HG02884 (cell line): Measurements from ENCODE around the gene HYAL3.
A peak's percentile ranks its signal among the peaks of the same experiment; 100 is the strongest.

ENCODE experiments used
- ATAC-seq: cut with Tn5 transposase; IDR thresholded peaks from one replicate; pipeline ENCODE4 v1.9.1; 2021; ENCODE audit warnings: mild to moderate bottlenecking, moderate library complexity; ENCODE audit not compliant: unreplicated experiment

HYAL3 gene

DNA sequence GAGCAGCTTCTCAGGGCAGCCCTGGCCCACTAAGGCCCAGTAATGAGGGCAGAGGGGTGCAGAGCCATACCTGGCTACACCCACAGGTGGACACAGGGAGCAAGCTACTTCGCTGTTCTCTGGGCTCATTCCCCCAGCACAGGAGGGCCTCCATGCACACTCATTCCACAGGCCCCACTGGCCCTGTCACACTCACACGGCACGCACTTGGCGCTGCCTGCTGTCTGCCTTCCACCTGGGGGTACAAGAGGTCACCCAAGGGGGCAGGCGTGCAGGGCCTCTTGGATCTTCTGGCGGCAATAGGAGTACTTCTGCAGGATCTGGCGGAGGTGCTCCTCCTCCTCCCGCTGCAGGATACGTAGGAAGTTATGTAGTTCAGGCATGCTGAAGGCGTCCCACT, 31.1 kb upstream of the HYAL3 start:
- ATAC-seq = no peak

DNA sequence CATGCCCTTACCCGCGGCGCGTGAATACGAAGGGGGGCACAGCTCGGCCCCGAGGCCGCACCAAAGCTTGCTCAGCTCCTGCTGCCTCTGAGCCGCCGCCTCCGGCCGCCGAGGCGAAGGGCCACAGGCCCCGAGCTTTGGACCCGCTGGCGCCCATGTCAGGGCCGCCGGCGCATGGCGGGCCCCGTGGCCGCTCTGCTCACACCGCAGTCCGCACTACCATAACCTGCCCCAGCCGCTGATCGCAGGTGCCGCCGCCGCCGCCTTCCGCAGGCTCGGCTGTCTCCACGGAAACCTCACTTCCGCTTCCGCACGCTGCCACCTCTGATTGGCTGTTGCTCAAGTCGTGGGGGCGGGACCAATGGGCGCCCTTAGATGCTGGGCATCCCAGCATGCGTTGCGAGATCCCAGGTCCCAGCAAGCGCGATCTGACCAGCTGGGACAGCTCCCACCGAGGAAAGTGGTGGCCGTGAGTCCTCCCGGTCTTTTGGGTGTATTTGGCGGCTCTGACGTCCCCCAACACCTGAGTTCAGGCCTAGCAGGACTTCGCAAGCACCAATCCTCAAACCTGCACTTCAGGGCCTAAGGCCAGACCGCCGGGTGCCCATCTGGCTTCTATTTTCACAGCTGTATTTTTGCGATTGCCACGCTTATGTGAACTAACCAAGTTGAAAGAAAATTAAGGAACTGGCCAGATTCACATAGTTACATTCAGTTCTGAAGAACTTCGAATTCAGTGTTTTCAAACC, 28.9 kb upstream of the HYAL3 start, which contains the start of gene TUSC2:
TUSC2 (minus strand) TSS at position 281 of the 749 bp plus-strand sequence; CDS start at position 157, 124 bp downstream.
- ATAC-seq = peak; percentile 90

DNA sequence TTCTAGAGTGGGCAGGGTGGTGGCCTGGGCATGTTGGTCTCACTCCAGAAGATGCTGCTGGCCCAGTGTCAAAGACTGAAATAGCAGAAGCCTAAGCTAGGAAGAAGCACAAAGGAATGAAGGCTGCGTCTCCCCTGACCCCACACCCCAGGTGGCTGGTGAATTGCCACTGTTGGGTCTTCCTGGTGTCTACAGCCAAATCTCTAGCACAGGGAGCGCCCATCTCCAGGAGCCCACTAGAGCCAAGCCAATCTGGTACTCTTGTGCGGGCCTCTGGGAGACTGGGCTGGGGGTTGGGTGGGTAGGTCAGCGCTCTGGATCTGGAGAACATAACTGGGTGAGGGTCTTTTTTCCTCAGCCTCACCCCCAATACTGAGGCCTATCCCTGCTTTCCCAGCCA, 27.9 kb upstream of the HYAL3 start:
- no peak for ATAC-seq

DNA sequence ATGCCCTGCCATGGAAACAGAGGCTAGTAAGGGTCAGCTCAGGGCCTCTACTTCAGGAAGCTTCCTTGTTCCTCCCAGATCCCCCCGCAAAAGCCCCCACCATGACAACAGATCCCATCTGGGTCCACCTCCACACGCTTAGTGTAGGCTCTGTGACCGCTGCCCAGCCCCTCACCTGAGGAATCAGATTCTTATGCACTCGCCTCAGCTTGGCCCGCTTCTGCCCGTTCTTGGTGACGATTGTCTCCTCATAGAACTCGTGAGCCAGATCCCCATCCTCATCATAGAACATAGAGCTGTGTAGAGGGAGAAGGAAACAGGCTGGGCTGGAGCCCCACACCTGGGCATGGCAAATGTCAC, 27.0 kb upstream of the HYAL3 start:
- no peak for ATAC-seq

DNA sequence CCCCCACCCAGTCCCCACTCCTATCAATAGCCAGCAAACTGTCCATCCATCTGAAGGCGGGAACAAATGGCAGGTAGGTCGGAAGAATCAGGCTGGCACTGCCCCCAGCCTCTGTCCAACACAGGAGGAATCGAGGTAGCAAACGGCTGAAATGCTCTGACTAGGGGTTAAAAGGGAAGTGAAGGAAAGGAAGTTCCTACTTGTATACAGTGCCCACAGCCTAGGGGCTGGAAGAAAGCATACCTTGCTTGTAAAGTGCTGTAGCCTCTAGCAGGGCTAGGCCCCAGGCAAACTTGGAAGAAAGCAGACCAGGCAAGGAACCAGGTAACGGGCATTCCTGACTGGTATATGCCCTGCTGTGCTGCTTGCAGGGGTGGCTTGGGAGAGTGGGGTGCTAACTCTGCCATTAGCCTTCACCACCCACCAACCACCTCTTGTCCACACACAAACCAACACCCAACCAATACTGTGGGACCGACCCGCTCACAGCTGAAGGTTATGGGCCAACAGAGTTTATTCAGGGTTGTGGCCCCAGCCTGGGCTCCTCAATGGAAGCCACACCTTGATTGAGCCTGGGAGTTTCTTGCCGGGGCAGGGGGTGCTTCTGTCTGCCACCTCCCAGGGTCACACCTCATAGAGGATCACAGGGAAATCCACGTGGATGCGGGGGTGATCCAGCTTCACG, 26.4 kb upstream of the HYAL3 start:
- no peak for ATAC-seq

DNA sequence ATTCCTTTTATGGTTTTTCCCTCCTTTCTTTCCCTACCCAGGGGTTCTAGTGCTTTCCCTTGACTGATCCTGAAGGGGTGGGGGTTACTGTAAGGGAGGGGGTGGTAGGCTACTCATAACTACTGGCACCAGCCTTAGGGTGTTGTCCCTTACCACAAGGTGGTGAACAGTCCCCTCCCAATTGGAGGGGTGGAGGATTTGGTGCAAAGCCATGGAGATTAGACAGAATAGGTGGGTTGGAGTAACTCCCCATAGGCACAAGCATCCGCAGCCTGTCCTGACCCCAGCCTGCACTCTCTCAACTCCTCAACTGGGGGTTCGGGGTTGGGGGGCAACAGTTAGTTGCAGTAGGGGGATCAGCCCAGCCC, 25.9 kb upstream of the HYAL3 start:
- no peak for ATAC-seq

DNA sequence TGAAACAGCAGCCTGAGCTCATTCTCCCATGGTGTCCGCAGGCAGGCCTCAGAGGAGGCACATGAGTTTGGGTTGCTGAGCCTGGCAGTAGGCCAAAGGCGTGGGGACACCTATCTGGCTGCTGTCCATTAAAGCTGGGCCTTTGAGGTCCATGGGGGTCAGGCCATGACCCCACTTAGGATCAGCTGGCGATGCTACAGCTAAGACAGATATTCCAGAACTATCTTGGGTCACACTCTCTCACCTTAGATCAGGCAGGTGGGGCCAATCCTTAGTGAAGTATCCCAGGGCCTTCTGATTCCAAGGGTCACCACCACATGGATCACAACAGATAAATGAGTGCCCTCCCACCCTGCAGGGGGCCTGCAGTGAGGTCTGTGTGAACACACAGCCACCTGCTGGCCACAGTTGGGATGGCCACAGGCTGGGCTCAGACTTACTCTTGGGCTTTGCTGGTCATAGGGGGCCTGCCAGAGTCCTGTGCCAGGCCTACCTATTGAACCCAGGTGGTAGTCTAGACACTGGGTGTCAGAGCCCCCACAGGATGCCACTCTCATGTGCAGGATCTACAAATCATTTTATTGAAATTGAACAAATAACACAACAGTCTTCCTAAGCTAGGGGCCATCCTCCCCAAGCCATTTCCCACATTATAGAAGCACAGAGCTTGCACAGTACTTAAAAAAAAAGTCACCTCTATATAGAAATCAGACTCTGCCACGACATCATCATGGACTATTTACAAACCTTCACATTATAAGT, 25.3 kb upstream of the HYAL3 start:
- no peak for ATAC-seq

DNA sequence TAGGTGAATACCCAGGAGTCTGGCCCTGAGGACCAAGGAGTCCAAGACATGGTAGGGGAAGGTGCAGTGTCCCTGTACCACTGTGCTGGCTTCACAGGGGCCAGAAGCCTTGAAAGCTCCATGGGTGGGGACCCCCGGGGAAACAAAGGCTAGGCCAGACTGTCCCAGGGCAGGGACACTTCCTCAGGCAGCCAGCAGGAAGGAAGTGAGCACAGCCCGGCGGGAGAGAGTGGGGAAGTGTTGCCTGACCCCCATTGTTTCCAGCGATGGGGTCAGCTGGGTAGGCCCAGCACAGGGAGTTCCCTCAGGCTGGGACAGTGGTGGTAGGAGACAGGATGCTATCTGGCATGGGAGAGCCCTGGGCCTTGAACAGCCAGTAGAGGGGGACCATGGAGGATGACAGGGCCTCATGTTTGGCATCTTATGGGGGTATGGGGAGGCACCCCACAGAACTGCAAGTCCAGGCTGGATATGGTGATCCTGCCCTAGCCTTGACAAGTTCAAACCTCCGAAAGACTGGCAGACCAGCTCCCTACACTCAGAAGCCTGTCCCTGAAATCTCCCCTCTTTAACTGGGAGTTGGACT, 24.5 kb upstream of the HYAL3 start:
- ATAC-seq = no peak

DNA sequence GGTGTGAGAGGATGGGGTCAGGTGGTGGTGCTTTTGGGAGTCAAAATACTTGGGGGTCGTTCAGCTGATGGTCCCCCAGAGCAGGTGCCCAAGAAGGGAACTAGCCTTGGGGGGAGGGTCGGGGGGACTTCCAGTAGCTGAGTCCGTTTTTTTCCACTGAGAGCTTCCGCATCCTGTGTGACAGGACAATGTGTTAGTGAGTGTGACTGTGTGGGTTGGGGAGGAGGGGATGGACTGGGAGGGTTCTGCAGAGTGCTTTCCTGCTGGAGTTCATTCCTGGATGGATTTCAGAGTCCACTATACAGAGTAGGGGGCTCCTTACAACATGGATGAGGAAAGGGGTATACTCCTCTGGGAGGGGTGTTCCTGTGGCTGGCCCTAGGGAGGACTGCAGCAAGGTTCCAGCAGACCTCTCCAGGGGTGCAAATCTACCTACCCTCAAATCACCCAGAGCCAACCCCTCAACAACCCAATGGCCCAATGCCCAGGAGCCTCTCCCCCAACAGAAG, 23.9 kb upstream of the HYAL3 start:
- no peak for ATAC-seq

DNA sequence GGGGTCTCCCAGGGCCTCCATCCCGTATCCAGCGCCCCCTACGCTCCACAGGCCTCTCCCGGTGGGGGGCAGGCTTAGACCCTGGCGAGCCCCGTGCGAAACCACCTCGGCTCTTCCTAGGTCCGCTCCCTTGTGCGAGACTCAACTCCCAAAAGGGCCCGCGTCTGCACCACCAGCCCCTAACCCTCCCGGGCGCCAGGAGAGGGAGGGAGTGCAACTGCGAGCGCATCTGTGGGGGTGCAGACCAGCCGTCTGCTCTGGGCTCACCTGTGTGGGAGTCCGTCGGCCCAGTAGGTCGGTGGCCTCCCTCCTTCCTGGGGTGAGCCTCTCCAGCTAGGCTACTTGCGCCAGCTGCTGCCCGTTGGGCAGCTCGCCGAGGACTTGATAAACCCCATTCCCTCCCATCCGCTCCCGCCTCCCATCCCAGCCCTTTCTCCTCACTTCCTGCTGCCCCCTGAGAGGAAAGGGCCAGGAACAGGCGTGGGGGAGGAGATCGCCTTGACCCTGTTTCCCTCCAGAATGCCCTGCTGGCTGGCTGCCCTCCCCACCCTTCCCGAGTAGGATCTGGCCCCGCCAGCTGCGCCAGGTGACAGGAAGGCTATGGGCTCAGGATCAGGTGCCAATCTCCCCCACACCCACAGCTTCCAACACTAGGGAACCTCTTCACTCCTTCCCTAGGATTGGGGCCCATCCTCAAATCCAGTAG, 23.3 kb upstream of the HYAL3 start, which contains the start of gene HYAL2:
HYAL2 (minus strand) TSS at position 360 of the 706 bp plus-strand sequence. CDS start 2,256 bp downstream, outside the sequence.
- no peak for ATAC-seq

DNA sequence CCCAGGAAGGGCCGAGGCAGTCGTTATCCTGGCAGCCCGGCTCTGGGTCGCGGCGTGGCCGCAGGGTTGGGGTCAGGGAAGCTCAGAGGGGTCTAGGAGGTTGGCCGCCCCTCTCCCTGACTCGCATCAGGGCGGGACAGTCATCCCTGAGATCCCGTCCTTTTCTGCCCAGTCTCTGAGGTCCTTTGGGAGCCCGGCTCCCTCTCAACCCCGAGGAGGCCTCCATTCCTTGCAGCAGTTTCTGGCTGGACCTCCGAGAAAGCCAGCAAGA, 22.8 kb upstream of the HYAL3 start:
- ATAC-seq = no peak

DNA sequence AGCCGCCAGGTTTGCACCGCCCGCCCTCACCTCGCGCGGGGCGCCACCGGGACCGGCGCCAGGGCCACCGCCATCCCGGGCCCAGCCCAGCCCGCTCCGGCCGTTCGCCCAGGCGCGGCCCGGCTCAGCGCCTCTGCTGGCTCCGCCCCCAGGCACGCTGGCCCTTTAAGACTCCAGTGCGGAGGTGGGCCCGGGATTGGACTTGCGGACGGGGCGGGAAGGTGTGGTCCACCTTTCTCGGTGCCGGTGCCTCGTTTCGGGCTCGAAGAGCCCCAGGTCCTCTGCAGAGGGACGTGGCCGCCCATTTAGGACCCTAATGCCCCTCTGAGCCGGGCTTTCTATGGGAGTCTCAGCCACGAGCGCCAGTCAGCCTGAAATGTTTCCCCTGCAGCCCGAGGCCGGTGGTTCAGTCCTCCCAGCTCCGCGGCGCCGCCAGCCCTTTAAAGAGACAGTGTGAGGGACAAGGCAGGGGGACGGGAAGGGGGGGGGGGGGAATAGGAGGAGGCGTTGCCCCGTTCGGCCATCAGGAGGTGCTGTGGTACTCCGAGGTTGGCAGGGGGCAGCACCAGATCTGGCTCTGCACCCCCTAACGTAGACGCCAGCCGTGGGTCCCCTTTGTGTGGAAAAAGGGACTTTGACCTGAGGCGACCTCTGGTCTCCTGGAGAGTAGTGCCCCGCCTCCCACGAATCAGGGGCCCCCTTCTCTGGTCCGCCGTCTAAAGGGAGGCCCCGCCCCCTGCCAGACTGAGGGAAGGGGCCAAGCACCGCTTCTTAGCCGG, 22.3 kb upstream of the HYAL3 start:
- peak; percentile 76 for ATAC-seq

DNA sequence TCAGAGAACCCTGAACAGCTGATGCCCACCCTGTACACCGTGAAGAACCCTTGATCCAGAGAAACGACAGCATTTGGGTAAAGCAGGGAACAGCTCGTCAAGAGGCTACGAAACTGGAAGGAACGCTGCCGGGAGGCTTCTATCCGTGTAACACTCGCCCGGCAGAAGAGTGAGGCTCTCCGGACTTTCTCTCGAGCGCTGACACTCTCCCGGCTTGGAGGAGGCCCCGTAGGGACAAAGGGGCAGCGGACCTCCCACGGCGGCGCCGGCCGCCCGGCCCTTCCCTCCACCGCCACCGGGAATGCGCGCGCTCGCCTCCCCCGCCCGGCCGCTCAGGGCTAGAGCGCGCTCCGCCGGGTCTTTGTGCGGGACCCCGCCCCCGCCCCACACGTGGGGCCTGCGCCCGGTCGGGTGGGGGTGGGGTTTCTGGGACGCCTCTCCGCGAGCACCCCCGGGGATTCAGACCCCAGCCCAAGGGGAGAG, 21.7 kb upstream of the HYAL3 start:
- peak; percentile 39 for ATAC-seq

DNA sequence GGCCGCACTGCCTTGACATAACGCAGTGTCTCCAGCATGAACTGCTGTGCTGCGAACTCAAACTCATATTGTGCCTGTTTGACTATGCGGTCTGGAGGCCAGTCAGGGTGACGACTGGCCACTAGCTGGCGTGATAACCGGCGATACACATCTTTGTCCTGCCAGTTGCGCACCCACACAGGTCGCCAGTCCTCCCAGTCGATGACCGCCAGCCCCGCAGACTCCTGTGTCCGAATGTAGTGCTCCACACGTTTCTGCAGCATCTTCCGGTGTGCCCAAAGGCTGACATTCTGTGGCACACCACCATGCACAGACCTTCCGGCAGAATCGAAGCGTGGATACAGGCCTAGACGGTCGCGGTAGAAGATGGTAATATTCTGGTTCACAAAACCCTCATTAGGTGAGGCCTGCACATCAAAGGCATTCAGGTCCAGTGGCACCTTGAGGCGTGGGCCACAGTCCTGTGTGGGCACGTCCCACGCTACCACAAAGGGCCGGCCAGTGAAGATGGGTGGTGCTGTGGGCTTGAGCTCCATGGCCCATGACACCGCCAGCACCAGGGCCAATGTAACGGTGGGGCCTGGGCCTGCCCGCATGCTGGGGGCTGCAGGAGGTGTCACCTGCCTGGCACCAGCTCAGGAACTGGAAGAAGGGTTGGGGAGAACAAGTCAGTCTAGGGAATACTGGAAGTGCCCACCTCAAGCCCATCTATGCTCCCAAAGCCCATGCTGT, 20.9 kb upstream of the HYAL3 start:
- ATAC-seq = no peak

DNA sequence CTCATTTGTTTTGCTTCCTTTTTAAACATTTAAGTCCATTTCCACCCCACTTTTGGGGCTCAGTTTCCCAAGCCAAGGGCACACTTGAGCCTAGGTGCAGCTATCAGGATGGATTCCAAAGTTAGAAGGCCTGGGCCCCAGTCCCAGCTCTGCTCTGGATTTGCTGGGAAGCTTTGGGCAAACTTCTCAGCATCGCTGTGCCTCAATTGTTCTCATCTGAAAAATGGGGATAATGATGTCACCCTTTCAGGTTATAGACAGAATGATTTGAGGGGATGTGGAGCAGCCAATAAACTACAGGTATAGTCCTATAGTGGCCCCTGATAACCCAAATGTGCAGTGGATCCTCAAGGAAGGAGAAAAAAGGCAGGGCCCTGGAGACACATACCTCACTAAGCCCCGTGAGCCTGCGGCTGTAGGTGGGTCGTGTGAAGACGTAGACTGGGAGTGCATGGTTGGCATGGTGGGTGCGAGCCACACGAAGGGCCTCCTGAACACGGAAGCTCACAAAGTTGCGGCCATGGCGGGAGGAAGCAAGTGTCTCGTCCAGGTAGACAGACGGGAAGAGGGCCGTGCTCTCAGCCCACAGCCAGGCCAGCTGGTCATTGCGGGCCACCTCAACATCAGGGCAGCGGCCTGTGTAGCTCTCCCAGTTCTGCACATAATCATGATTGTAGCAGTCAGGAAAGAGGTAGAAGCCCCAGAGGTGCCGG, 20.1 kb upstream of the HYAL3 start:
- ATAC-seq = no peak

DNA sequence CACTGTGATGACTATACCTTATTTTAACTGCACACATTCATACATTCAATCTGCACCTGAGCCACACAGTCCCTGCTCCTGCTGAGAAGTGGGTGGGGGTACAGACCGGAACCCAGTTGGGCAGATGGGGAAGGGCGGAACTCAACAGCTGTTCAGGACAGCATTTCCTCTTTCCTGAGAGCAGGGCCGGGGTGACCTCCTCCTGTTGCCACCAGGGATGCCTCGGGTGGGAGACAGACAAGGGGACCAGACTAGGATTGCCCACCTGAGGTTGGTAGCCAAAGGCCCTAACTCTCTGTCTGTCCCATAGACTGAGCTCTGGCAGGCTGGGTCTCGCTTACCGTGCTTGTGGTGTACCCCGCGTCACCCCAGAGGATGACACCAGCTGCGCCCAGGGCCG, 19.4 kb upstream of the HYAL3 start:
- ATAC-seq = no peak

DNA sequence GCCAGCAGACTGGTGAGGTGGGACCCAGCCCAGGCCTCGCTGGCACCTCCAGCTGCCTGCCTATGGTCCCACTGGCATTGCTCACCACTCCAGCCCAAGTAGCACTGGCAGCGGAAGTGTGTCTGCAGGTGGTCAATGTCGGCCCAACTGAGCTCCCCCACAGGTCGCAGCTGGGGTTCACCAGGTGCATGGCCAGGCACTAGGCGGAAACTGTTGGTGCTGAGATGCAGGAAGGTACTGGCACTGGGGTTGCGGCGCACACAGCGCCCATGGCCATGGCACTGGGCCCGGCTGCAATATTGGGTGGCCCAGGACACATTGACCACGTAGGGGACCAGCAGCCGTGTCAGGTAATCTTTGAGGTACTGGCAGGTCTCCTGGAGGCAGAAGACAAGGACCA, 19.0 kb upstream of the HYAL3 start:
- ATAC-seq = no peak

DNA sequence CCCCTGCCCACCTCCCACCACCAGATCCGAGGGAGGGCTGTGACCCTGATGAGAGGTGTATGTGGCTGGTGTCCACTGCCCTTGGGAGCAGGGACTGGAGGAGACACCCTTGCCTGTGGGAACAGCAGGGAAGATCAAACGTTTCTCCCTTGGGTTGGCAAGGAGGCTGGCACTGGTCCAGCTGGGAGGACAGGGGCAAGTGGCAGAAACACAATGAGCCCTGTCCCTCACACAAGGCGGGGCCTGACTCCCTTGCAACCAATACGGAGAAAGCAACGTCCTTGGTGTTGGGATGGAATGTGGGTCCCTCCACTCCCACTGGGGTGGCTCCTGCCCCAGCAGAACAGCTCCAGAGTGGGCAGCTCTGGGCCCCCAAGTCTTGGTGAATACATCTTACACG, 18.1 kb upstream of the HYAL3 start:
- no peak for ATAC-seq
